Testis (tissue), 2 donors: Measurements from ENCODE around the gene CNPY1.

Experiments
- CTCF ChIP-seq, 3 experiments: fragments of 450-650 bp in 2 of 3; fragments of 200-600 bp in 1 of 3; sonication (generic) in 1 of 3; IDR thresholded peaks; one replicate each; pipeline ENCODE4 v1.5.1; 2016 to 2019; ENCODE audit warnings: antibody characterized with exemption in 3 of 3, mild to moderate bottlenecking in 2 of 3, moderate library complexity in 1 of 3
- POLR2A ChIP-seq: fragments of 450-650 bp; IDR thresholded peaks from one replicate; pipeline ENCODE4 v1.6.1; 2017; ENCODE audit warnings: antibody characterized with exemption, mild to moderate bottlenecking, moderate library complexity

- TF ChIP-seq CTCF (IDR thresholded peaks at IDR 0.05) (no peak), POLR2A (no peak)
Observed at GRCh38 chr7:155593461-155594162, 47.3 kb upstream of the CNPY1 start.
